ENCODE data around the gene RNFT2.

Gene RNFT2

DNA sequence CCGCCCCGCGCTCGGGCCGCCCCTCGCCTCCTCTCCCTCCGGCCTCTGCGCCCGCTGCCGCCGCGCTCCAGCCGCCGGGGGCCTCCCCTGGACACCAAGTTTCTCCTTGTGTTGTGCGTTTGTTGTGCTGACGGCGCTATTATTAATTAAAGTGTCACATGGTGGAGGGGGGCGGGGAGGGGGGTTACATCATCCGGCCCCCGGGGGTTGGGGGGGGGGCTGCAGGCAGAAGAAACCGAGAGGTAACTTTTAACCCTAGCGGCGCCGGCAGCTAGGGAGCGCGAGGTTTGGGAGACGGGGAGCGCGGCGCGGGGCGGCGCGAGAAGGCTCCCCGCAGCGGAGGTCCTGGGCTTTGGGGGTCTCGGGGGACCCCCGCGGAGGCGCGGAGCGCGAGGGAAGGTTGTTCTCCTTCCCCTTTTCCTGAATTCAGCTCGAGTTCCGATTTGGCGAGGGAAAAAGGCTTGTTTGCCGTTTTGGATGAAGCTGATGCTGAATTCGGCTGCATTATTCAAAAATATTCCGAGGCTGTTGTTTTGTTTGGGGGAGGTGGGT lies 143.3 kb downstream of the RNFT2 start, which contains the start of gene HRK:
HRK (minus strand) TSS at position 117 of the 552 bp plus-strand sequence. CDS start 134 bp downstream, outside the sequence.
- H3K4me3 ChIP-seq: peak within 1 kb of the TSS; percentile 61

DNA sequence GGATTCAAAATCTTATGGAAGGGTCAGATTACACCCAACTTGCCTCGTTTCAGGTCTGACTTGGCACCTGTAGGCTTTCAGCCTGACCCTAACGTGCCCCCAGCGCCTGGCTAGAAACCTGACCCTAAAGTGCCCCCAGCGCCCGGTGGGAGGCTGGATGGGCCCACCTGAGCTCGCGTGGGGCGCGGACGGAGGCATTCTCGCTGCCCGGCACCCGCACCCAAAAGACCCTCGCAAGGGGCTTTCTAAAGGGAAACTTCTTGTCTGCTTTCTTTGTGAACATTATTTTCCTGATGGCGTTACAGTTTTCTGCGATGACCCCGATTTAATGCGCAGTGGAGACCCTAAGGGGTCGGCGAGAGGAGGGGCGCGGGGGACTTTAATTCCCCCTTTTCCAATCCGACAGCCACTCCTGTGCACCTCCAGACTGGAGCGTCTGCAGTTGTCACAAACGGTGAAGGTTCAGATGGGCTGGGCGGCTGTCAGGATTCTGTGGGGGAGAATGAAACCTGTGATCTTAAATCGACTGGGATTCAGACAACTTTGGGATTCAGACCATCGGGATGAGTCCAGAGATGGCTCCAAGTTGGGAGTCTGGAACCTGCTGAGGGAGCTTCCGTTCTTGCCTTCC lies 143.9 kb downstream of the RNFT2 start:
- no peak for TF ChIP-seq CTCF (IDR thresholded peaks at IDR 0.05)
- DNase-seq (ENCODE audit: low spot score): no peak
- peak overlapping the region; percentile 61 for H3K4me3 ChIP-seq
- H3K27ac ChIP-seq: no peak overlapping the region

More for the DNA sequence above, 143.3 kb downstream of the RNFT2 start, which contains the start of gene HRK:
- no peak within 1 kb of the TSS for H3K27ac ChIP-seq
- TF ChIP-seq CTCF (IDR thresholded peaks at IDR 0.05): no peak
- no peak for DNase-seq (ENCODE audit: low spot score)

DNA sequence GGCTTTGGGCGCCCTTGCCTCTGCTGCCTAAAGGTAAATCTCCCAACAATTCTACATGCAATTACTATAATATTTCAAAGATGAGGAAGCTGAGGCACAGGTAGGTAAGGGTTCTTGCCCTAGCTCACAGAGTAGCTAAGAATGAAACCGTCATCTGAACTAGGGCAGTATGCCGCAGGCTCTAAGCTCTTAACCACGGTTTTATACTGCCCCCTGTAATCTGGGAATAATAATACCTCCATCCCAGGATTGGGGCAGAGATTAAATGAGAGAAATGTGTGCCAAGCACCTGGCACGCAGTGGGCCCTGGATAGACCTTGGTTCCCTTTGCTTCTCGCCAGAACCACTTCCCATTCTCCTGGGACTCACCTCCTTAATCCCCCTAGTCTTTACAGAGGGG lies 144.6 kb downstream of the RNFT2 start:
- H3K4me3 ChIP-seq: peak overlapping the region; percentile 61
- DNase-seq (ENCODE audit: low spot score): no peak
- no peak overlapping the region for H3K27ac ChIP-seq
- no peak for TF ChIP-seq CTCF (IDR thresholded peaks at IDR 0.05)

- no peak for DNase-seq (ENCODE audit: low spot score)
- H3K27ac ChIP-seq: no peak overlapping the region
- H3K4me3 ChIP-seq: no peak overlapping the region
- TF ChIP-seq CTCF (IDR thresholded peaks at IDR 0.05): no peak
These were observed 146.8 kb downstream of the RNFT2 start for GRCh38 chr12:116884871-116885270.

- no peak overlapping the region for H3K27ac ChIP-seq
- no peak for TF ChIP-seq CTCF (IDR thresholded peaks at IDR 0.05)
- DNase-seq (ENCODE audit: low spot score): no peak
- no peak overlapping the region for H3K4me3 ChIP-seq
These were observed 147.4 kb downstream of the RNFT2 start for GRCh38 chr12:116885491-116885890.

- Histone ChIP-seq H3K4me3 (no peak overlapping the region), H3K27ac (no peak overlapping the region)
- DNase-seq (ENCODE audit: low spot score): no peak
- no peak for TF ChIP-seq CTCF (IDR thresholded peaks at IDR 0.05)
These were observed 149.1 kb downstream of the RNFT2 start for GRCh38 chr12:116887244-116887643.

DNA sequence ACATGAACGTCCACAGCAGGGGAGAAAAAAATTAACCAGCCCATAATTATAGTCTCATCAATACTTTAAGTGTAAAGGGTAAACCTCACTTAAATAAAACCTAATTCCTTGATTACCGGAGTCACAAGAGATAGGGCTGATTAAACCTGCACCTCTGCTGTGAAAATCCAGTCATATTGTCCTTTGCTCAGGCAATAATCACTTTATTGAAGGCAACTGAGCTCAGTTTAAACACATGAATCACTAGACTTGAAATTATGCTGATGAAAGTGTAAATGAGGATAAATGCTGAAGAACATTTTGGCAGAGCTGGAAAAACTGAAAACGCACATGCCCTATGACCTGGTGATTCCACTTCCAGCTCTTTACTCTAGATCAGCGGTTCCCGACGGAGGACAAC lies 149.8 kb downstream of the RNFT2 start:
- Histone ChIP-seq H3K4me3 (no peak overlapping the region), H3K27ac (no peak overlapping the region)
- DNase-seq (ENCODE audit: low spot score): no peak
- TF ChIP-seq CTCF (IDR thresholded peaks at IDR 0.05): no peak
